ENCODE data around the gene ATP1B3.

The ATP1B3 gene

DNA sequence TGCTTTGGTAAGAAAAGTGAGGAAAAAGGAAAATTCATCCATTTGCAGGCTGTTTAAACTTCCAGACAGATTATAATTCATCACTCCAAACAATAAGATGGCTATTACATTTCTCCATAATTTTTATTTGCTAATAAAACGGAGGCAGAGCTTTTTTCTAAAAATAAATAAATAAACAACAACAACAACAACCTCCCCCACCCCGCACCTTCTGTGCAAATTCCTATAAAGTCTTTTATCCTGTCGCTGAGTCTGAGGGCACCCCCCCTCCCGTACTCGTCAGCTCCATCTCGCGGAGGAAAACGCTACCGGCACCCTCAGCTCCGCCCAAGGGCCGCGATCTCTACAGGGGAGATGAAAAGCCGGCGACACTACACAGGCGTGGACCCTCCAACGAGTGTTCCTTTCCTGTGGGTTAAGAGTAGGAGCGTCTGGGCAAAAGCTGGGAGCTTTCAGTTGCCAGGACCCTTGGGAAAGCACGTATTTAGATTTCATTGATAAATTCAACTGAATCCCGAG lies 1.0 kb upstream of the ATP1B3 start:
- TF ChIP-seq, protein P1, sequence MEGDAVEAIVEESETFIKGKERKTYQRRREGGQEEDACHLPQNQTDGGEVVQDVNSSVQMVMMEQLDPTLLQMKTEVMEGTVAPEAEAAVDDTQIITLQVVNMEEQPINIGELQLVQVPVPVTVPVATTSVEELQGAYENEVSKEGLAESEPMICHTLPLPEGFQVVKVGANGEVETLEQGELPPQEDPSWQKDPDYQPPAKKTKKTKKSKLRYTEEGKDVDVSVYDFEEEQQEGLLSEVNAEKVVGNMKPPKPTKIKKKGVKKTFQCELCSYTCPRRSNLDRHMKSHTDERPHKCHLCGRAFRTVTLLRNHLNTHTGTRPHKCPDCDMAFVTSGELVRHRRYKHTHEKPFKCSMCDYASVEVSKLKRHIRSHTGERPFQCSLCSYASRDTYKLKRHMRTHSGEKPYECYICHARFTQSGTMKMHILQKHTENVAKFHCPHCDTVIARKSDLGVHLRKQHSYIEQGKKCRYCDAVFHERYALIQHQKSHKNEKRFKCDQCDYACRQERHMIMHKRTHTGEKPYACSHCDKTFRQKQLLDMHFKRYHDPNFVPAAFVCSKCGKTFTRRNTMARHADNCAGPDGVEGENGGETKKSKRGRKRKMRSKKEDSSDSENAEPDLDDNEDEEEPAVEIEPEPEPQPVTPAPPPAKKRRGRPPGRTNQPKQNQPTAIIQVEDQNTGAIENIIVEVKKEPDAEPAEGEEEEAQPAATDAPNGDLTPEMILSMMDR (IDR thresholded peaks at IDR 0.05; ENCODE audit: low read depth, low read length): peak; percentile 90
- DNase-seq (ENCODE audit: extremely low read depth, low read depth): peak; percentile 38

GRCh38 chr3:141875893-141876380 lies 506 bp upstream of the ATP1B3 start:
- TF ChIP-seq, protein P1 (IDR thresholded peaks at IDR 0.05; ENCODE audit: low read depth, low read length): no peak
- no peak for DNase-seq (ENCODE audit: extremely low read depth, low read depth)

- DNase-seq (ENCODE audit: extremely low read depth, low read depth): no peak
- TF ChIP-seq, protein P1 (IDR thresholded peaks at IDR 0.05; ENCODE audit: low read depth, low read length): no peak
These were observed 613 bp downstream of the ATP1B3 start for GRCh38 chr3:141876891-141877621.

- TF ChIP-seq, protein P1 (IDR thresholded peaks at IDR 0.05; ENCODE audit: low read depth, low read length): no peak
- DNase-seq (ENCODE audit: extremely low read depth, low read depth): no peak
These were observed 1.5 kb downstream of the ATP1B3 start for GRCh38 chr3:141877911-141878310.

DNA sequence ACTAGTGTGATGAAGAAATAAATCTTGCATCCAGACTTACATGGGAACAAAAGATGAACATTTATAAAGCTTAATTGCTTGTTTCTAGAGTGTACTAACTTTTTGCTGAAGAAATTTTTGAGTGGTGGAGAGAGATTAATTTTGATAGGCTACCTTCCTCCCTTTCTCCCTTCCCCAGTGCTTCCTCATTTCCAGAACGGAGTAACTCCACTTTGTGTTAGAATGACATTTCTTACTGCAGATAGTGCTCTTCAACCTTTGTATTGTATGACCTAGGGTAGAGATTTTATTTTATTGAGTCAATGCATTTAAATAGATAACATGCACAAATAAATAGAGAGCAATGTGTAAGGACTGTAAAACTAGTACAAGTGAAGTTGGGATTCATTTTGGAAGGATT lies 1.9 kb downstream of the ATP1B3 start:
- TF ChIP-seq, protein P1 (IDR thresholded peaks at IDR 0.05; ENCODE audit: low read depth, low read length): no peak
- no peak for DNase-seq (ENCODE audit: extremely low read depth, low read depth)

DNA sequence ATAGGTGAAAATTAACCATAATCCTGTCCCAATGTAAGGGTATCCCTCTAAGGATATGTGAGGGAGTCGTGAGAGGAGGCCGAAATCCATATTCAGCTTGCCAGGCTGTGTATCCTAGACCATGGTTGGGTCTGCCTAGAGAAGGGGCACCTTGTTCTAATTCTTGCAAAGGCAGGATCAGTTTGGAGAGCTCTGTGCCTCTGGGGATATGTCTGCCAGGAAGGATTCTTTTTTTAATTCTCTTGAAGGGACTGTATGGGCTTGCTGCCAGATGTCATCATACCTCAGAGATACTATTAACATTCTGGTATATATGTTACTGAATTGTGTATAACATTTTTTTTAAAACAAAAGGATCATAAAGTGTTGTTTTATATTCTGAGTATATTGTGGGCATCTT lies 2.4 kb downstream of the ATP1B3 start:
- TF ChIP-seq, protein P1 (IDR thresholded peaks at IDR 0.05; ENCODE audit: low read depth, low read length): no peak
- DNase-seq (ENCODE audit: extremely low read depth, low read depth): no peak

DNA sequence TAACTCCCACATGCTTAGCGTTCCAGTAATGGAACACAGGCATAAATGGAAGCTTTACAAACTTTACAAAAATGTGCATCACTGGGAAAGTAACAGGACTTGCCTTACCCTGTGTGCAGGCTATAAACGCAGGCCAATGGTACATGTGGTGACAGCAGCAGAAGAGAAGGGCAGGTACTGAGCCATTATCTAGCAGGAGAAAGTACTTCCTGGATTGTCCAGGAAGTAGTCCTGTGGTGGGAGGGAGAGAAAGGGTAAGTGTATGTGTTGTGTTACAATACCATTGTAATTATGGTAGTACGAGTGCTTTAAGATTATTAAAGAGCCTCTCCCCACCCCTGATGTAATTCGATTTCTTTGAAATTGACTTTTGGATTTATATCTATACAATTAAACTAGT lies 5.3 kb downstream of the ATP1B3 start:
- no peak for DNase-seq (ENCODE audit: extremely low read depth, low read depth)

More for the DNA sequence above, 5.3 kb downstream of the ATP1B3 start:
- TF ChIP-seq, protein P1 (IDR thresholded peaks at IDR 0.05; ENCODE audit: low read depth, low read length): no peak

Data from AG09319 (cell line).